GM19043 (cell line): ENCODE data around the gene OR51B4.
"Not testable (repeated sequence)": the region's sequence is repeated elsewhere in the genome, so short reads cannot be mapped to it uniquely, and the experiment has no call there.

ENCODE experiments used
- ATAC-seq: cut with Tn5 transposase; IDR thresholded peaks from one replicate; pipeline ENCODE4 v1.9.1; 2021; ENCODE audit warnings: low read depth; ENCODE audit not compliant: unreplicated experiment

OR51B4 gene

GRCh38 chr11:5275369-5276110 lies 26.2 kb downstream of the OR51B4 start:
- no peak for ATAC-seq

- no peak for ATAC-seq
Measured at GRCh38 chr11:5274395-5274794, 27.4 kb downstream of the OR51B4 start.

GRCh38 chr11:5272395-5273017 lies 29.2 kb downstream of the OR51B4 start:
- no peak for ATAC-seq

GRCh38 chr11:5269715-5270147 lies 32.0 kb downstream of the OR51B4 start, which contains the start of gene HBE1:
Gene HBE1, minus strand, starts transcription at chr11:5269945. Its CDS starts 55 bp downstream, at chr11:5269890.
- no peak for ATAC-seq

- no peak for ATAC-seq
Measured at GRCh38 chr11:5267033-5267563, 34.6 kb downstream of the OR51B4 start.

GRCh38 chr11:5266609-5267008 lies 35.1 kb downstream of the OR51B4 start:
- ATAC-seq, result no peak

- no peak for ATAC-seq
Measured at GRCh38 chr11:5265832-5266231, 35.9 kb downstream of the OR51B4 start.

GRCh38 chr11:5258543-5259262 lies 43.0 kb downstream of the OR51B4 start:
- no peak for ATAC-seq

GRCh38 chr11:5257296-5257695 lies 44.5 kb downstream of the OR51B4 start:
- ATAC-seq, result no peak

- not testable (repeated sequence) for ATAC-seq
Measured at GRCh38 chr11:5254646-5255413, 46.9 kb downstream of the OR51B4 start, which contains the start of gene HBG2. Gene HBG2, minus strand, starts transcription at chr11:5254781. Its CDS starts 53 bp downstream, at chr11:5254728.

- ATAC-seq, result not testable (repeated sequence)
Measured at GRCh38 chr11:5254023-5254422, 47.7 kb downstream of the OR51B4 start.

- ATAC-seq, result not testable (repeated sequence)
Measured at GRCh38 chr11:5253440-5253839, 48.3 kb downstream of the OR51B4 start.

- no peak for ATAC-seq
Measured at GRCh38 chr11:5252919-5253265, 48.9 kb downstream of the OR51B4 start.

GRCh38 chr11:5252192-5252918 lies 49.4 kb downstream of the OR51B4 start:
- no peak for ATAC-seq

GRCh38 chr11:5251746-5252145 lies 50.0 kb downstream of the OR51B4 start:
- no peak for ATAC-seq
